Stimulated activated CD4-positive, alpha-beta T cell treated with anti-CD3 and anti-CD28 coated beads, Interleukin-4, amount 100 ng/mL, for 24 hours (primary cell): ENCODE results near the gene LY6G5C.
A peak's percentile ranks its signal among the peaks of the same experiment; 100 is the strongest.
"Not testable (repeated sequence)": the region's sequence is repeated elsewhere in the genome, so short reads cannot be mapped to it uniquely, and the experiment has no call there.

Source experiments
- DNase-seq: peaks from one replicate; pipeline ENCODE4 v3.0.0-alpha.2; 2020

LY6G5C gene

DNA sequence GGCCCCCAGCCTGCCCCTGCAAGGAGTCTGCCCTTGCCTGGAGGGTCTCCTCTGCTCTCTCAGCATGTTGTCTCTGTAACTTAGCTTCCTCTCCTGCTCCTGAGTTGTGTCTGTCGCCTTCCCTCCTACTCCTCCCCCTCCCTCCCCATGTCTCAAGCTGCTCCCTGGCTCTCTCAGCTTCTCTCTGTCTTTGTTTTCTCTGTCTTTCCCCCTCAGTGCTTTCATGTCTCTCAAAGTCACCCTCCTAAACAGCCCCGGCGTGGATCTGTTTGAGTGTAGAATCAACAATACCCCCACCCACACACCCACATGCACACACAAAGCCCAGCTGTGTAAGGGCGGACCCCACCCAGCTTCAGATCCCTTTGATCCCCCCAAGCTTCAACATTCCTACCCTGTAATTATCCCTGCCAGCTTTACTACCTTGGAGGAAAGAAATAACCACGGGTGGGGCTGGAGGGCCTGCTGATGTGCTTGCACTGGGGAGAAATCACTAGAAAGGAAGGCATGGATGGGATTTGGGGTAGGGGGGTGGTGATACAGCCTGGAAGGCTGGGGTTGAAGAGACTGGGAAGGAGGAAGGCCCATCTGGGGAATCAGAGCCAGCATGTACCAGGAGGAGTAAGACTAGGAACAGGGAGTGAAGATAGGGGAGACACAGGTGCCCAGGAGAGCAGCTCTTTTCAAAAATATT lies 33.3 kb upstream of the LY6G5C start:
- no peak for DNase-seq

DNA sequence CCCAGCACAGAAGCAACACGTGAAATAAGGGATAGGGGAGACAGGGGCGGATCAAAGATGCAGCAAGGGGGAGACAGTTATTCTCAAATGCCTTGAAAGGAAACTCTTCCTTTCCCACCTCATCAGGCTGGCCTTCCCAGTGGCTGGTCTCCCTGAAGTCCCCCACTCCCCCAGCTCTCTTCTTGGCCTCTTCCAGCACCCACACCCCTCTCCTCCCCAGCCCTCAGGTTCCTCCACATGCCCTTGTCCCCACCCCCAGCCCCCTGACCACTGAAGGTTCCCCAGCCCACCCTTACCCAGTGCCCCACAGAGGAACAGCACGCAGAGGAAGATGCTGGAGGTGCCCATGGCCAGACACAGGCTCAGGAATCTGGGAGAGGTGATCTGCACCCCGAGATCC lies 32.6 kb upstream of the LY6G5C start:
- DNase-seq: no peak

DNA sequence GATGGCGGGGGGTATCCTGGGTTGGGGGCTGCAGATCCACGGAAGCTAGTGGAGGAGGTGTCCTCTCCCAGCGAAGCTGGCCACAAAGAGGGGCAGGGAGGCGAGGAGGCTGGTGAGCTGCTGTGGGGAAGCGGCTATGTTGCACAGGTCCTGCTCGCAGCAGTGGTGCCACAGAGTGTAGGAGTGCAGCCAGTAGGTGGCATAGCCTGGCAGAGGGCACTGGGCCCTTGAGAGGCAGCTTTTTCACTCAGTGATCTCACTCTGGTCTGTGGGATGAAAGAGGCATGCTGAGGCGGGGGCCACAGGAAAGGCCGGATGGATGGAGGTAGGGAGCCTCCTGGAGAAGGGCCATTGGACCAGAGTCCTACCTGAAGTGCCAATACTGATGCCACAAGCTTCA lies 31.4 kb upstream of the LY6G5C start:
- no peak for DNase-seq

DNA sequence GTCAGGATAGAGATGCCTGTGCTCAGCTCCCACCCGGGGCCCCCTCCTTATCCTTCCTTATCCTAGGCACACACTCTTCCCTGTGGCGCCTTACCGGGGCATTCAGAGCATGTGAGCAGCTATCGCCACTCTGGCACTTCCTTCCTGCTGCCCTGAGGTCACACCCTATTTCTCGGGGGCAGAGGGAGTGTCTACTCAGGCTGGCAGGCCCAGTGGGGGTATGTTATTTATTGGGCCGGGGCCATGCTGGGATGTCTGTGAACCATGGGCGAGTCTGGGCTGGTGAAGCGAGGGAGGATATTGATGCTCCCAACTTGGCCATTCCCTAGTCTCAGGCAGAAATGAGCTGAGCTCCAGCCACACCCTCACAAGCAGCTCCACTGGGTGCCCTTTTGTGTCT lies 30.4 kb upstream of the LY6G5C start:
- no peak for DNase-seq

- no peak for DNase-seq
Measured at GRCh38 chr6:31710523-31711219, 29.8 kb upstream of the LY6G5C start.

DNA sequence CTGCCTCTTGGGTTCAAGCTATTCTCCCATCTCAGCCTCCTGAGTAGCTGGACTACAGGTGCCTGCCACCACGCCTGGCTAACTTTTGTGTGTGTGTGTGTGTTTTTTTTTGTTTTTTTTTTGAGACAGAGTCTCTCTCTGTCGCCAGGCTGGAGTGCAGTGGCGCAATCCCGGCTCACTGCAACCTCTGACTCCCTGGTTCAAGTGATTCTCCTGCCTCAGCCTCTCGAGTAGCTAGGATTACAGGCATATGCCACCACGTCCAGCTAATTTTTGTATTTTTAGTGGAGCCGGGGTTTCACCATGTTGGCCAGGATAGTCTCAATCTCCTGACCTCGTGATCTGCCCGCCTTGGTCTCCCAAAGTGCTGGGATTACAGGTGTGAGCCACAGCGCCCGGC lies 28.3 kb upstream of the LY6G5C start:
- DNase-seq: not testable (repeated sequence)

GRCh38 chr6:31708224-31708623 lies 27.4 kb upstream of the LY6G5C start:
- DNase-seq: no peak

DNA sequence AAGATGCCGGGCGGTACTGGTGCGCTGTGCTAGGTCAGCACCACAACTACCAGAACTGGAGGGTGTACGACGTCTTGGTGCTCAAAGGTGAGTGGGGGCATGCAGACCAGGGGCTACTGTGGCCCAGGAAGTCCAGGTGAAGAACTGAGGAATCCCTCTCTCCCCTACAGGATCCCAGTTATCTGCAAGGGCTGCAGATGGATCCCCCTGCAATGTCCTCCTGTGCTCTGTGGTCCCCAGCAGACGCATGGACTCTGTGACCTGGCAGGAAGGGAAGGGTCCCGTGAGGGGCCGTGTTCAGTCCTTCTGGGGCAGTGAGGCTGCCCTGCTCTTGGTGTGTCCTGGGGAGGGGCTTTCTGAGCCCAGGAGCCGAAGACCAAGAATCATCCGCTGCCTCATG lies 26.8 kb upstream of the LY6G5C start:
- DNase-seq: no peak

DNA sequence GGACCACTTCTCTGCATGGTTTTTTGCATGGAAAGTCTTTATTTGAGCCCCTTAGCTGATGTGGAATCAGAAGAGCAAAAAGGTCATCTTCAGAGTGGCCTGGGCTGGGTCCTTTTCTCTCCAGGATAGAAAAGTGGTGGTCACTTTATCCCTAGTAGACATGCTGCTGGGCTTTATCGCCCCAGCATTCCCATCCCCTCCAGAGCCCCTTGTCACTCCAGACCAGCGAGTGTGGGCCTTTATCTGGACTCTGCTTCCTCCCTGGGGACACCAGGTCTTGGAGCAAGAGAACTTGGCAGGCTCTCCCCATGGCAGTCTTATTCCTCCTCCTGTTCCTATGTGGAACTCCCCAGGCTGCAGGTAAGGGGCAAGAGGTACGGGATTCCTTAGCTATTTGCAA lies 25.7 kb upstream of the LY6G5C start, which contains the start of gene LY6G6F:
Gene LY6G6F (plus strand): TSS at position 268 of the 400 bp plus-strand sequence. CDS start 41 bp downstream, at position 309.
- no peak for DNase-seq

DNA sequence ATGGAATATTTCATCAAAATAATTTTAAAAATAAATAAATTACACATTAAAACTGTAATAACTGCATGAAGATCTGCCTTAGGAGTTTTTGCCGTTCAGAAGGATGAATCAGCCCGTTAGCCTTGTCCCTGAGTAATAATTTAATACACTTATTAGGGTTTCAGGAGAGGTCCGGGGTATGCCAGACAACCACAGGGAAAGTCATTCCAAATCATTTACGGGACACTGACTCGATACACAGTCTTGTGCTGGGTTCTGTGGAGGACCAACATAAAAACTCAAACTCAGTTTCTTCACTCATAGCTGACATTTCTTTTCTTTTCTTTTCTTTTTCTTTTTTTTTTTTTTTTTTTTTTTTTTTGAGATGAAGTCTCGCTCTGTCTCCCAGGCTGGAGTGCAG lies 25.1 kb upstream of the LY6G5C start:
- DNase-seq: no peak

GRCh38 chr6:31702819-31703716 lies 22.2 kb upstream of the LY6G5C start, which contains the start of gene ABHD16A:
Gene ABHD16A, minus strand, starts transcription at chr6:31703324. Its CDS starts 43 bp downstream, at chr6:31703281.
- peak; percentile 97 for DNase-seq

- DNase-seq: peak; percentile 41
Measured at GRCh38 chr6:31702405-31702818, 21.5 kb upstream of the LY6G5C start.

DNA sequence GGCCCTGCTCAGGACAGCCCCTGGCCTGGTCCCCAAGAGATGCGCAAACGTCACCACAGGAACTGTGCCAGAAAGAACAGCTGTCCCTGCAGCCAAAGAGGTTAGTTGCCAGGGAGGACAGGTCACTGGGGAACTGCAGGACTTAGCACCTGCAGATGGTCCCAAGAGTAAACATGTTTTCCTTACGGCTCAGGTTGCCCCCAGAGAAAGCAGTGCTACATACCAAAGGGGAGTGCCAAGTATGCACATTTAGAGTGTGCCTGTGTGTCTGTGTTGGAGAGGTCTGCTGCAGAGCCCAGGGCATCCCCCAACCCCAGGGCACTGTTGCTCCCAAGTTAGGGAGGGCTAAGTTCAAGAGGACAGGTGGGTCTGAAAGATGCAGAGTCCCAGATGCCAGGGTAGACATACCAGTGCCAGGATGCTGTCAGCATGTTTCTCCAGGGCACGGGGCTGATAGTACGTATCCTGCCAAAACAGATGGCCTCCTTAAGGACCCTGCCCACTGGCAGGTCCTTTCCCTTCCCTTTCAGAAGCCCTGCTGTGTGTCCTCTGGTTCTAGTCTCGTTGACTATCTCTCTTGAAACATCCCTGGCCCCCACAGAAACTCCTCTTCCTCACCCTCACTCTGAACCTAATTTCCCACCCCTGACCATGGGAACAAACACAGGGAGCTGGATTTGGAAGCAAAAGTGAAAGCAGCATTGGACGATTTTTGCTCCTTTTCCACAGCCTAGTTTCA lies 21.0 kb upstream of the LY6G5C start:
- no peak for DNase-seq

- no peak for DNase-seq
Measured at GRCh38 chr6:31700740-31701401, 20.0 kb upstream of the LY6G5C start.

DNA sequence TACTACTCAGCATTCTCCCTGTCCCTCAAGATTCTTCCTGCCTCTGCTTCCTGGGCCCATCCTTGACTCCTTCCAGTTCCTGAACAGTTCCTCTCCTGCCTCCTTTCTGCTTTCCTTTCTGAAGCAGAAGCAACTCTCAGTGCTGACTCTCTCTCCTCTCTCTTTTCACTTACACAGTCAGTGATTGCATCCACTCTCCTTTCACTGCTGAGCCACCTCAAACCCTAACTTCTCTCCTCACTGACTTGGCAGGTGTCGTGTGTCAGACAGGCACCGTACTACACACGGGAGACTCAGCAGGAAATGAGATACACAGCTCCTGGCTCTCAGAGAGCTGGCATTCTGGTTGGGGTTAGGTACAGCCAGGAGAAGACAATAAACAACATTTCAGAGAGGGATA lies 16.7 kb upstream of the LY6G5C start:
- no peak for DNase-seq

DNA sequence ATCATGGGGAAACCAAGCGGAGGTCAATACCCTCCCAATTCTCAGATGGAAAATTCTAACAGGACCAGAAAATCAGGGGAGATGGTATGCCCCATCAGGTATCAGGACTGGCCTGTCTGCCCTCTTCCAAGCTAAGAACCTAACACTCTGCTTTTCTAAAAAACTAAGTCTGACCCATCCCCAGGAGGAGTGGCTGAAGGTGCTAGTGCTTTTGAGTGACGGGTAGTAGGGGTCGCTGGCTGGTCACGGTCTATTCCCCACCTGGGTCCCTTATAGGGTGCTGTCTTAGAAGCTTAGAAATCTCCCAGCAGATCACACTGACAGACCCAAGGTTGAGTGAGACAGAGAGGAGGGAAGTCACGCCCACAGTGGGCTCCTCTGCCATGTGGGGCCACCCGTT lies 12.7 kb upstream of the LY6G5C start:
- no peak for DNase-seq

- DNase-seq: no peak
Measured at GRCh38 chr6:31692886-31693285, 12.0 kb upstream of the LY6G5C start.

DNA sequence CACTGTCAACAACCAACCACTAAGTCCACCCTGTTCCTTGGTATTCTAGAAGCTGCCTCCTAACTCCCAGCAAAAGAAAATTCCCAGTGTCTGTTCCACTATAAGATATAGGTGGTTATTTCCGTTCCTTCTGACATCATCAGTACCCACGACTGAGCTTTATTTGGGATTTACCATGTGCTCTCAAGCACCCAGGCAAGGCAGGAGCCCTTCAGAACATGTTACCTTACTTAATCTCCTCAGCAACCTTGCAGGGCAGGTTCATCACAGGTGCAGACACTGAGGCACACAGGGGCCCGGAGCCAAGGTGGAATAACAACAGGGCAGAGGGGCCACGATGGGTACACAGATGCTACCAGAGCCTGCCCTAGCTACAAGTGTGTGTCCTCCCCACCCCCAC lies 11.5 kb upstream of the LY6G5C start:
- DNase-seq: no peak

DNA sequence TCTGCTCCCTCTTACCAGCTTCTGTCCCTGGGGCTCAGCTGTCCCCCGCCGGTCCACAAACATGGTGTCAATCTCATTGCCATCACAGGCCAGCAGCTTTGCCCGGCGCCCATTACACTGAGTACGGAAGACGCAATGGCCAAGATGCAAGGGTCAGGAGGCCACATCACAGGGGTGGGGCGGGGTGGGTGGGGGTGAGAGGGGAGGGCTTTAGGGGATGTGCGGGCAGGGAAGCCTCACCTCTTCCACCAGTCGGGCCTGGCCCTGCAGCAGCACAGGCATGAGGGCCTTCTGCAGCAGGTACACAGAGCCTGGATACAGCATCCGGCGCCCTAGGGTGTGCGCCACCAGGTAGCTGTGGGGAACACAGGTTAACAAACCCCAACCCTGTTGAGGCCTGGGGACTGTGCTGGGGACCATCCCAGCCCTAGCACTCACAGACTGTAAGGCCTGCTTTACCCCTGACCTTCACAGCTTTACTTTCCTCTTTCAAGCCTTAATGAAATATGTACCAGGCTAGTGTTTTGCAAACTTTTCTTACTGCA lies 10.8 kb upstream of the LY6G5C start:
- DNase-seq: no peak

DNA sequence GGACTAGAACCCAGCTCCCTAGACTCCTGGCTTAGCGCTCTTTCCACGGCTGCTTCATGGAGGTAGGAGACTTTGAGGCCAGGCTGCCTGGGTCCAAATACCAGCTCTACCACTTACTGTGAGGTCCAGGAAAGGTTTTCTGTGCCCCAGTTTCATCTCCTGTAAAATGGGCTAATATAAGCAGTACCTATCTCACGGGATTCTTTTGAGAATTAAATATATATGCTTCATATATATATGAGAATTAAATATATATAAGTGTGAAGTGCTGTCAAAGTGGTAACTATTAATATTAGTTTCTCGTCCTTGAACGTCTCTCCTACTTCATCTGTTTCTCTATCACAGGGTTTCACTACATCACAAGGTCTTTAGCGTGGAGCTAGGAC lies 10.2 kb upstream of the LY6G5C start:
- DNase-seq: no peak

- DNase-seq: no peak
Measured at GRCh38 chr6:31690231-31691077, 9.6 kb upstream of the LY6G5C start.
